NCI-H345 treated with DMSO at 0.1 percent for 48 hours (cell line): ENCODE measurements around the gene EVL.
A peak's percentile ranks its signal among the peaks of the same experiment; 100 is the strongest.
"Not testable (repeated sequence)": the region's sequence is repeated elsewhere in the genome, so short reads cannot be mapped to it uniquely, and the experiment has no call there.

Experiments
- DNase-seq: peaks from one replicate; lab custom pipeline; 2025; ENCODE audit not compliant: unreplicated experiment; lab: John Stamatoyannopoulos, UW

The EVL gene

GRCh38 chr14:100159865-100160533, 94.8 kb downstream of the EVL start:
- DNase-seq: no peak

GRCh38 chr14:100160534-100160916, 95.3 kb downstream of the EVL start:
- no peak for DNase-seq

- no peak for DNase-seq
Observed at GRCh38 chr14:100165376-100165775, 100.2 kb downstream of the EVL start.

- DNase-seq: no peak
Observed at GRCh38 chr14:100165831-100166440, 100.7 kb downstream of the EVL start.

- DNase-seq: no peak
Observed at GRCh38 chr14:100168506-100168905, 103.3 kb downstream of the EVL start.

- DNase-seq: no peak
Observed at GRCh38 chr14:100170880-100171279, 105.7 kb downstream of the EVL start.

- DNase-seq: no peak
Observed at GRCh38 chr14:100172811-100173210, 107.6 kb downstream of the EVL start.

- no peak for DNase-seq
Observed at GRCh38 chr14:100173353-100173752, 108.1 kb downstream of the EVL start.

GRCh38 chr14:100176811-100177327, 111.6 kb downstream of the EVL start:
- DNase-seq: no peak

GRCh38 chr14:100178691-100179090, 113.5 kb downstream of the EVL start:
- no peak for DNase-seq

GRCh38 chr14:100180671-100181070, 115.4 kb downstream of the EVL start:
- DNase-seq: not testable (repeated sequence)

GRCh38 chr14:100181876-100182551, 116.8 kb downstream of the EVL start:
- not testable (repeated sequence) for DNase-seq

- DNase-seq: no peak
Observed at GRCh38 chr14:100187247-100187833, 122.1 kb downstream of the EVL start.

GRCh38 chr14:100188392-100189030, 123.3 kb downstream of the EVL start:
- no peak for DNase-seq

GRCh38 chr14:100190126-100190525, 124.9 kb downstream of the EVL start:
- DNase-seq: no peak

GRCh38 chr14:100191584-100192249, 126.5 kb downstream of the EVL start:
- no peak for DNase-seq

GRCh38 chr14:100192250-100192671, 127.0 kb downstream of the EVL start:
- DNase-seq: no peak

- peak; percentile 98 for DNase-seq
Observed at GRCh38 chr14:100192672-100193416, 127.6 kb downstream of the EVL start.
